Stimulated activated CD8-positive, alpha-beta memory T cell treated with anti-CD3 and anti-CD28 coated beads, Interleukin-4, amount 100 ng/mL, for 4 hours (primary cell): ENCODE results near the gene C6.
"Not testable (repeated sequence)": the region's sequence is repeated elsewhere in the genome, so short reads cannot be mapped to it uniquely, and the experiment has no call there.

Experiments used
- DNase-seq, 2 donors: peaks; one replicate each; pipeline ENCODE4 v3.0.0-alpha.2; 2020; ENCODE audit warnings: low read depth in 2 of 2, low spot score in 1 of 2

The C6 gene

GRCh38 chr5:41213340-41213739 lies at the start of gene C6:
Gene C6 (minus strand): TSS chr5:41213532. CDS start chr5:41203230, 10,302 bp downstream.
- no peak for DNase-seq

DNA sequence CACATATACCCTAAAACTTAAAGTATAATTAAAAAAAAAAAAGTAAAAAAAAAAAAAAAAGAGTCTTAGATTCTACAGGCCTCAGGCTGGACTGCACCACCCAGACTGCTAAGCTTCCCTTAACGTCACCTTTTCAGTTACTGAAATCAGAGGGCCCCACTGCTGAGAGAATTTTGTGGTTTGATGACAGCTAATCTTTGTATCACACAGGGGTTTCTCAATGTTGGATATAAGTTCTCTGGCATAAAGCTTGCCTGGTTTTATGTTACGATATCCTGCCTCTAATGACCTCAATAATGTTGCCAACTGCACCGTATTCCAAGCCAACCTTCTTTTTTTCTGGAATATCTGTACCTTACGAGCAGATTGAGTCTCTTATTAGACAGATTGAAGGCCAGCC lies 43.1 kb upstream of the C6 start:
- no peak for DNase-seq

GRCh38 chr5:41253109-41253508 lies 39.8 kb upstream of the C6 start:
- DNase-seq = no peak

DNA sequence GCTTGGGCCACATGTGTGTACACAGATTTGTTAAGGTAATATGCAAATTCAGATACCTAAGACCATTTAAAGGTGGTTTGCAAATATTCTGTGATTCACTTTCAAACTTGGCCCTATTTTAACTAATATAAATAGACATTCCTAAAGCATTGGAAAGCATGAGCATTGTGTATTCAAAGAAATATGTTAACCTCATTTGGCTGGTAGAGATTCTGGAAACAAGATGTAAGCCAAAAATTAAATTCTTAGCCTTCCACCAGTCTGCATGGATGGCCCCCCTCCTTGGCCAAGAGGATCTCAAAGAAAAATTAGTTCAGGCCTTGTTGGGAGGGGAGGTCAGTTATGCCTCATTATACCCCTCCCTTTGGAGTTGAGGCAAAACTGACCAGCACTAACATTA lies 38.7 kb upstream of the C6 start:
- DNase-seq = no peak

- no peak for DNase-seq
Measured at GRCh38 chr5:41250351-41250987, 37.1 kb upstream of the C6 start.

- DNase-seq = no peak
Measured at GRCh38 chr5:41247135-41247534, 33.8 kb upstream of the C6 start.

- DNase-seq = no peak
Measured at GRCh38 chr5:41246376-41246775, 33.0 kb upstream of the C6 start.

DNA sequence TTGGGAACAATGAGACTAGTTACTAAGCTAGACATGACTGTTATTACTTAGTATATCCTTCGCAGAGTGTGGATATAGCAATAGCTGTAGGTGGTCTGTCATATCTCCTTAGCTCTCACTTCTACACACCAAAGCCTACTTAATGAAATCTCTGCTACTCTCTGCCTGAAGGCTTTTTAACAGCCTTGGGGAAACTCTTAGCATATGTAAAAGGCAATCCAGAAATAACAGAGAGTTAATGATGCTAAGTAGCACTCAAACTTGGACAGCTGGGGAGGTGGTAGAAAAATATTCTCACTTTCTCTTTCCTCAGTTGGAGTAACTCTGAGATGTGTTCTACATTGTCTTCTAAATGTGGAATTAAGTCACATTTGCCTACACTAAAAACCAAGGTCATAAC lies 30.2 kb upstream of the C6 start:
- no peak for DNase-seq

GRCh38 chr5:41240985-41241384 lies 27.7 kb upstream of the C6 start:
- no peak for DNase-seq

DNA sequence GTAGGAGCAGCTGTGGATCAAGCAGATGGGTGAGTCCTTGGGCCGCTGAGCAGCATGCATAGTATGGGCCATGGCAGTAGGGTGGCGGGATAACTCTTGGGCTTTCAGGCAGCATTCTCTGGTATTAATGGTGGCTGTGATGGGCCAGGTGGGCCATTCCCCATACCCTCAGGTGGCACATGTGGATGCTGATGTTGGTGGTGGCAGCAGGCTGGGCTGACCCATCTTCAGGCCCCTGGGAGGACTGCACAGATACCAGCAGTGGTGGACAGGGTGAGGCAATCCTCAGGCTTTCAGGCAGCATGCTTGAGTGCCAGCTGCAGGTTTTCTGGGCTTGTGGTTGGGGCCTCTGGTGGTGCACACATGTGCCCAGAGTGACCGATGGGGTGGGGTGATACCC lies 27.1 kb upstream of the C6 start:
- DNase-seq = no peak

DNA sequence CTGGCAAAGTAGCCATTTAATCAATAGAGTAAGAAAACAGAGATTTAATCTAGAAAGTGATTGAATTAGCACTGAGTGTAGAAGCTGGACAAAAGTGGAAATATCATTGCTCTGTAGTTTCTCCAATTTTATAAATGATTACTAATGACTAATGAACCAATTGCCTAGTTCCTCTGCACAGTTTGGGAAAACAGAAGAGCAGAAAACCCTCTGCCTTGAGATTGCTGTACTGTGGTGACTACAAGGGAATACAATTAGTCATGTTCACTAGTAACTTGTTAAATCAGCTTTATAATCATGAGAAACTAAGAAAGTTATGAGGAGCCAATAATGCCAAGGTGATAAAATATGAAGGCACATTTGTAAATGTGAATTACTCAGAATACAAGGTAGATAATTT lies 21.1 kb upstream of the C6 start:
- no peak for DNase-seq

GRCh38 chr5:41232797-41233196 lies 19.5 kb upstream of the C6 start:
- DNase-seq = no peak

- DNase-seq = not testable (repeated sequence)
Measured at GRCh38 chr5:41230276-41230675, 16.9 kb upstream of the C6 start.

DNA sequence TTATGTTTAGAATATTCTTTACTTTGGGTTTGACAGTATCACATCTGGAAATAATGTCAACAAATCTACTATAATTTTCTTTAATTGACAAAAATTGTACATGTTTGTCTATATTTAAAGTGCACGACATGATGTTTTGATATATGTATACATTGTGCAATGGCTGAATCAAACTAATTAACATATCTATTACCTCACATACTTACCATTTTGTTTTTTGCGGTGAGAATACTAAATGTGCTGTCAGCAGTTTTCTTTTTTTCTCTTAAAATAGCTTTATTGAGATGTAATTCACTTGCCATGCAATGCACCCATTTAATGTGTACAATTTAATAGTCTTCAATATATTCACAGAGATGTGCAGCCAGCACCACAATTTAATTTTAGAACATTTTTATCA lies 10.6 kb upstream of the C6 start:
- DNase-seq = no peak

DNA sequence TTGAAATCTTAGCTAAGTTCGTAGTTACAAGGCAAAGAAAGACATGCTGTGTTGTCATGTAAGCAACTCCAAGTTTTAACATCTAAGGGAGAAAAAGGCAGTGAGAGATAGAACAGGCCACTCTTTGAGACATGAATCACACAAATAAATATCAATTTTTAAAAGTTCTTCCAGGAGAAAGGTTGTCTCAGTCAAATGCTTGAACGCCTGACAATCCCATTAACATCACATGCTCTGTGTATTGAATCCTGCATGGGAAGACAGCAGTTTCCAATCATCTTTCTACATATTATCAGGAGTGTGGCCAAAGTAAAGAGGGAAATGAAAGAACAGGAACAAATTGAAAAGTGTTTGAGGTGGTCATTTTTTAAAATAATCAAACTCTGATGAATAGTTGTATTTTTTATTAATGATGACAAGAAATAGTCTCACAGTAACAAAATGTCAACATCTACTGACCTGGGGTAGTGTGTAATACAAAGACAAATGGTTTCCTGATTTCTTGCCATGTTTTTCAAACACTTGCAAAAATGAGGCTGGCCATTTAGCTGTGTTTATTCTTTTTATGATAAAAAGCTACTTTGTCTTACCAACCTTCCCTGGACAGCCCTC lies 6.4 kb upstream of the C6 start:
- DNase-seq = no peak

DNA sequence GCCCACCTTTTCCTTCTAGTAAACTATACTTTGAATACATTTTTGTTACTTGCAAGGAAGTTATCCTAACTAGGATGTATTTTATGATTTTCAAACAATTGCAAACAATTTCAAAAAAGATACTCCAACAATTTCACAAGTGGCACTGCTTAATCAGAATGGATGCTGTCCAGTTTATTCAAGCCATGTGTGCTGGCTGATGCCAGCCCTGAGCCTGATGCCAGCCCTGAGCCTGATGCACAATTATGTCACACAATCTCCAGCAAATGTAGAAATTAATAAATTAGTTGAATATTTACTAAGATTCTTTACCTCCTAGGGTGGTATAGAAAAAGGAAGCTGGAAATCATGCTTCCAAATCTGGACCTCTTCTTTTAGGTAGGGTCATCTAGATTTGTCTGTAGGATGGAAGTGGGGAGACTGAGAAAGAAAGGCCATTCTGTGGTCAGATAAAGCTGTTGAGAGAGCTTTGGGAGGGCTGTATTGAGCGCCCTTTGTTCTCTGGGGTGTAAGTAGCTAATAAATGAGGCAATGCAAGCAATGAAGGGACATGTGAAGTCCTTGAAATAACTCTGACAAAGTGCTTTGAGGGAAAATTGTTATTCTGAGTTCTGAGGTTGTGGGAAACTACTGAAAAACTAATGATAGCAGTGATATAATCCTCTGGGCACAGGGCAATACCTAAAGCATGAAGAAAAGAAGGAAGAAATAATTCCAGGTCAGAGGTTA lies 5.8 kb upstream of the C6 start:
- no peak for DNase-seq

DNA sequence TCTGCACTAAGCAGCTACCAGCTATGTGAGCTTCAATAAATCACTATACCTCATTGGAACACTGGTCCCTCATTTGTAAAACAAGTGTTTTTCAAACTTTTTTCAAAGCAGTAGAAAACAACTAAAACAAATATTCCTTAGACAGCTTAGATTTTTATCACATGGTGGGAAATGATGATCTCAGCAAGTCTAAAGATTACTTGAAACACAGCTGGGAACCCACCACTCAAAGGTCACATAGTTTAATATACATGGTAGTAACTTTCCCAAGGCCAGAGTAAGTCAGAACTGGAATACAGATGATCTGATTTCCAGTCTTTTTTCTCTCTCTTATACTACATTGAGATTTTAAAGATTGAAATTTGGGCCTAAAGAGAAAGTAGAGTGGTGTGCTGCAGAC lies 850 bp upstream of the C6 start:
- DNase-seq = no peak

- DNase-seq = no peak
Measured at GRCh38 chr5:41212935-41213334, 397 bp downstream of the C6 start.

DNA sequence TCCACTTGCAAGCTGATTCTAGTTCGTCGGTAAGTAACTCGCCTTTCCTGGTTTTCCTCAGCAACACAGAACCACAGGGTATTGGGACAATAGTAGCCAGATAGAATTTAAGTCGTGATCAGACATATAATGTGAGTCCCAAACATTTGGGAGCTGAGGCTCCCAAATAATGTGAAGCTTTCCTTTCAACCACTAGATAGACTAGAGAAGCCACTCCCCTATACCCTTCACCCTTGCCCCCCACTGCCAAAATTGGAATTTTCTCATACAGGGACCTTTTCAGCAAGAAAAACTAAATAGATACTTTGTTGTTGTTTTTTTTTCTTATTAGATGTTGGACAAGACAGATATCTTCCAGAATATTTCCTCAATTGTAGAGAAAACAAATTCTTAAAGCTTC lies 1.9 kb downstream of the C6 start:
- DNase-seq = no peak

DNA sequence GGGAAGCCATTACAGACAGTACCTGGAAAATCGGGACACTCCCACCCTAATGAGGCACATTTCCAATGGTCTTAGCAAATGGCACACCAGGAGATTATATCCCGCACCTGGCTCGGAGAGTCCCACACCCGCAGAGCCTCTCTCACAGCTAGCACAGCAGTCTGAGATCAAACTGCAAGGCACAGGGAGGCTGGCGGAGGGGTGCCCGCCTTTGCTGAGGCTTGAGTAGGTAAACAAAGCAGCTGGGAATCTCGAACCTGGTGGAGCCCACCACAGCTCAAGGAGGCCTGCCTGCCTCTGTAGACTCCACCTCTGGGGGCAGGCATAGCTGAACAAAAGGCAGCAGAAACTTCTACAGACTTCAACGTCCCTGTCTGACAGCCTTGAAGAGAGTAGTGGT lies 7.9 kb downstream of the C6 start:
- DNase-seq = not testable (repeated sequence)

GRCh38 chr5:41203033-41203432 lies 10.3 kb downstream of the C6 start:
- DNase-seq = no peak

DNA sequence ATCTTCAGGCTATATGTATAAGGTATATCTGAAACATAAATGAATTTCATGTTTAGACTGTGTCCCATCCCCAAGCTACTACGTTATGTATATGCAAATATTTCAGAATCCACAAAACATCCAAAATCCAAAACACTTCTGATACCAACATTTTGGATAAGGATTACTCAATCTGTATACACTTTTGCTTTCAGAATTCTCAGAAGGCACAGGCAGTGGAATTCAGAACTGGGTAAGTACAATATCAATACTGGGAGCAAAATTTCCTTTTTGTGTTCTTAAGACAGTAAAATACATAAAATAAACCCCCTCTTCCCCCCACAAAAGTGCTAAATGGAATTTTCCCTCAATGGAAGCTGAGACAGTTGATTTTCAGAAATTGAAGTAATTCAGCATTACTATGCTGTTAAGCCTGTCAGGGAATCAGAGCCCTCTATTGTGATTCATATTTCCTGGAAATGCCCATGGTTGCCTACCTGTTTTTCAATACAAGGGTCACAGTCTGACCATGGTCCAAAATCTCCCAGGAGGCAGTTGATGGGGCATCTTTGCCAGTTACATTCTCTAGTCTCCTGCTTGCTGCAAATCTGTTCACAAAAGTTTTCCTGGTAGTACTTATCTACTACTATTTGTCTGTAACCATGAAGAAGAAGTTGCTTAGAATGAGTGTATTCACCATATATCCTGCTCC lies 12.1 kb downstream of the C6 start:
- no peak for DNase-seq
